Lung microvascular endothelial cell (primary cell): ENCODE measurements around the gene RYR2. TPM values are rescaled to one million over a fixed set of nuclear protein-coding genes. Genes with fewer than 3 reads are reported as not detected.

Source experiments
- DNase-seq, 2 donors: peaks; one replicate each; pipeline versions ENCODE4 v3.0.0 to v3.0.0-alpha.2; 2010; ENCODE audit warnings: low read depth in 2 of 2
- total RNA-seq: library from RNA; depleted of rRNA; stranded (reverse); fragments of >200 nt; gene quantifications from 2 replicates; pipeline ENCODE4 v1.2.1, GENCODE V29; 2014

Gene RYR2
- total RNA-seq, 1 donor from 2014 or later: under 0.01 TPM

- no peak for DNase-seq
Measured at GRCh38 chr1:237429252-237429651, 387.3 kb downstream of the RYR2 start.

- DNase-seq: no peak
Measured at GRCh38 chr1:237431448-237431847, 389.5 kb downstream of the RYR2 start.

GRCh38 chr1:237440346-237440745 is 398.4 kb downstream of the RYR2 start:
- no peak for DNase-seq

GRCh38 chr1:237444120-237444790 is 402.3 kb downstream of the RYR2 start:
- no peak for DNase-seq

GRCh38 chr1:237448042-237448441 is 406.1 kb downstream of the RYR2 start:
- no peak for DNase-seq

GRCh38 chr1:237457573-237457972 is 415.6 kb downstream of the RYR2 start:
- DNase-seq: no peak

GRCh38 chr1:237467320-237467719 is 425.3 kb downstream of the RYR2 start:
- no peak for DNase-seq

GRCh38 chr1:237470712-237471338 is 428.8 kb downstream of the RYR2 start:
- DNase-seq: no peak

GRCh38 chr1:237471377-237471776 is 429.4 kb downstream of the RYR2 start:
- no peak for DNase-seq

GRCh38 chr1:237471956-237472355 is 430.0 kb downstream of the RYR2 start:
- DNase-seq: no peak

- DNase-seq: no peak
Measured at GRCh38 chr1:237473854-237474253, 431.9 kb downstream of the RYR2 start.

GRCh38 chr1:237478082-237478481 is 436.1 kb downstream of the RYR2 start:
- no peak for DNase-seq

GRCh38 chr1:237478842-237479241 is 436.9 kb downstream of the RYR2 start:
- no peak for DNase-seq

GRCh38 chr1:237482777-237483176 is 440.8 kb downstream of the RYR2 start:
- DNase-seq: no peak

GRCh38 chr1:237492359-237492758 is 450.4 kb downstream of the RYR2 start:
- no peak for DNase-seq

- DNase-seq: no peak
Measured at GRCh38 chr1:237500566-237500965, 458.6 kb downstream of the RYR2 start.

- no peak for DNase-seq
Measured at GRCh38 chr1:237503292-237503691, 461.3 kb downstream of the RYR2 start.

GRCh38 chr1:237507005-237507404 is 465.0 kb downstream of the RYR2 start:
- no peak for DNase-seq

GRCh38 chr1:237509748-237510147 is 467.8 kb downstream of the RYR2 start:
- no peak for DNase-seq

GRCh38 chr1:237525102-237525501 is 483.1 kb downstream of the RYR2 start:
- no peak for DNase-seq

- no peak for DNase-seq
Measured at GRCh38 chr1:237527761-237528160, 485.8 kb downstream of the RYR2 start.

GRCh38 chr1:237528545-237528944 is 486.6 kb downstream of the RYR2 start:
- no peak for DNase-seq

GRCh38 chr1:237539055-237539454 is 497.1 kb downstream of the RYR2 start:
- no peak for DNase-seq
